Gastroesophageal sphincter (tissue), 3 donors: ENCODE data around the gene MAGI3.
A peak's percentile ranks its signal among the peaks of the same experiment; 100 is the strongest.

Experiments used
- CTCF ChIP-seq, 4 experiments: fragments of 200-600 bp in 2 of 4; fragments of 450-650 bp in 2 of 4; sonication (generic) in 1 of 4; IDR thresholded peaks; one replicate each; pipeline ENCODE4 v1.5.1; 2017 to 2019; ENCODE audit warnings: antibody characterized with exemption in 4 of 4, mild to moderate bottlenecking in 2 of 4, moderate library complexity in 2 of 4
- EP300 ChIP-seq: sonication (generic); formaldehyde crosslinking; IDR thresholded peaks from one replicate; pipeline ENCODE4 v1.6.1; 2017; ENCODE audit warnings: antibody characterized with exemption, mild to moderate bottlenecking

DNA sequence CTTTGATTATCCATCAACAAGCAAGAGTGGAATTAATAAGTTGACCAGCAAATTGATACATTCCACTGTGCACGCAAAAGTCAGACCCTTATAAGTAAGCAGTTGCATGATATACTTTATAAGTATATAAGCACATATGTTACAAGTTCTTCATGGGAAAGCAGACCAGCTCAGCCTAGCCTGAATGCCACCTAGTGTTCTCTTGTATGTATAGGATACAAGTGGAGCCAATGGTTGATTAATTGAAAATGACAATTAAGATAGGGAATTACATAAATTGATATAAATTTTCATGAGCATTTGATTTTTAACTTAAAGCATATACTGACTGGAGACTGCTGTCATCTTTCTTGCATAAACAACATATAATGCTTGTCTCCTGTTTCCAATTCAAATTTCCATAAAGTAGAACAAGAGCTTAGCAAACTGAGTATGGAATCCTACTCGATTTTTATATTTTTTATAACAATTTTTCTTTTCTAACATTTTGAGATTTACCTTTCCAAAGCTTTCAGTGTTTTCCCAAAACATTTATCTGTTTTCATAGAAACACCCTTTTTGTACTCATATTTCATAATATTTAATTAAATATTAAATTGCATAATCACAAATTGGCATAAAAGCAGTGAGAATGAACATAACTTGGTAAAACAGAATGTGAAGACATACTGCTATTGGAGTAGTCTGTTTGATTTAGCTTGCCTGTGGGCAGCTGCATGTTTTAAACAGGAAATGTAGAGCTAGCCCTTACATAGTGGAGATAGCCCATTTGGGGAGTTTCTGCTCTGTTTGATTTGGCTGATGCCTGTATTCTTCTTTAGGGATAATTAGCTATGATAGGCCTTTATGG lies 62.8 kb downstream of the MAGI3 start:
- TF ChIP-seq CTCF (IDR thresholded peaks at IDR 0.05) (peak in 2 of 4 experiments; percentile 2 to 25), EP300 (no peak)
